Sigmoid colon (tissue), 4 donors: ENCODE data around the gene MCU.

ENCODE experiments used
- CTCF ChIP-seq, 4 experiments: fragments of 450-650 bp in 3 of 4; fragments of 200-600 bp in 1 of 4; IDR thresholded peaks; one replicate each; pipeline ENCODE4 v1.5.1; 2016 to 2019; ENCODE audit warnings: antibody characterized with exemption in 4 of 4, mild to moderate bottlenecking in 3 of 4, moderate library complexity in 2 of 4
- EP300 ChIP-seq, 4 donors: sonication (generic); formaldehyde crosslinking; IDR thresholded peaks; one replicate each; pipeline ENCODE4 v1.6.1; 2017; ENCODE audit warnings: antibody characterized with exemption in 4 of 4
- POLR2A ChIP-seq, 2 donors: fragments of 450-650 bp; IDR thresholded peaks; one replicate each; pipeline ENCODE4 v1.6.1; 2016; ENCODE audit warnings: antibody characterized with exemption in 2 of 2, mild to moderate bottlenecking in 2 of 2, moderate library complexity in 2 of 2
- POLR2AphosphoS5 ChIP-seq, 4 donors: sonication (generic); formaldehyde crosslinking; IDR thresholded peaks; one replicate each; pipeline ENCODE4 v1.6.1; 2017; ENCODE audit warnings: antibody characterized with exemption in 4 of 4

DNA sequence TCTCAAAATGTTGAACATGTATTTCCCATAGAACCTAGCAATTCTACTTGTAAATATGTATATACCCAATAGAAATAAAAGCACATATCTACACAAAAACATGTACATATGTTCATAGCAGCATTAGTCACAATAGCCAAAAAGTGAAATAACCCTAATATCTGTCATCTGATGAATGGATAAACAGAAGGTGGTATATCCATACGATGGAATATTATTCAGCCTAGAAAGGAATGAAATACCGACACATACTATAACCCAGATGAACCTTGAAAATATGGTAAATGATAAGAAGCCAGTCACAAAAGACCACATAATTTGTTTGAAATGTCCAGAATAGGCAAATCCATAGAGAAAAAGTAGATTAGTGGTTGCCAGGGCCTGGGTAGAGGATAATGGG is 87.9 kb downstream of the MCU start:
- TF ChIP-seq CTCF (IDR thresholded peaks at IDR 0.05) (no peak), POLR2AphosphoS5 (IDR thresholded peaks at IDR 0.05) (no peak), EP300 (IDR thresholded peaks at IDR 0.05) (no peak), POLR2A (IDR thresholded peaks at IDR 0.05) (no peak)
